ENCODE results near the gene MEX3D.

The MEX3D gene

DNA sequence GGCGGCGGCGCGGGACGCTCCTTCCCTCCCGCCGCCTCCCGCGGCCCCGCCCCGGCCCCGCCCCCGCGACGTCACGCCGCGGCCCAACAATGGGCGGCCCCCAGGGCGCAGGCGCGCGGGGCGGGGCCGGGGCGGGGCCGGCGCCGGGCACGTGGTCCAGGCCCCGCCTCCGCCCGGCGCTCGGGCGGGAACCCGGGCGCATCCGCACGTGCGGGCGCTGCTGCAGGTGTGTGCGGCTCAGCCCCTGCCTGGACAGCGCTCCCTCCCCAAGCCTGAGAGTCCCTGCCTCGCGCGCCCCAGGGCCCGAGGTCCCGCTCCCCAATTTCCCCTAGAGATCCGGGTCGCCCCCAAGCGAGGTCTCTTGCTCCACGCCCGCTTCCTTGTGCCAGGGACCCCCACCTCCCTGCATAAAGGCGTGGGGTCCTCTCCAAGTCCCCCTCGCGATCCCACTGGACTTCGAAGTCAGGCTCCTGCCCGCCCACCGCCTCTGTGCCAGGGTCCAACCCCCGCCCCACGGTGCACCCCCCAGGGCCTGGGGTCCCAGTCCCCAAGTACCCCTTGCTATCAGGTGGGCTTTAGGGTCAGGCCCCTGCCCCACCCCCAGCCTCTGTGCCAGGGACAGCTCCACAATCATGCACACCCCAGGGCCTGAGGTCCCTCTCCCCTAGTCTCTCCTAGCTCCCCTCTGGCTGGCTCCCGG lies at the start of gene MEX3D:
Gene MEX3D, minus strand, starts transcription at position 6 of the 700 bp plus-strand sequence. CDS start 267 bp downstream, outside the sequence.
- peak; percentile 65 to 79 for DNase-seq (ENCODE audit: low read depth in 1 of 2, low spot score in 1 of 2)

DNA sequence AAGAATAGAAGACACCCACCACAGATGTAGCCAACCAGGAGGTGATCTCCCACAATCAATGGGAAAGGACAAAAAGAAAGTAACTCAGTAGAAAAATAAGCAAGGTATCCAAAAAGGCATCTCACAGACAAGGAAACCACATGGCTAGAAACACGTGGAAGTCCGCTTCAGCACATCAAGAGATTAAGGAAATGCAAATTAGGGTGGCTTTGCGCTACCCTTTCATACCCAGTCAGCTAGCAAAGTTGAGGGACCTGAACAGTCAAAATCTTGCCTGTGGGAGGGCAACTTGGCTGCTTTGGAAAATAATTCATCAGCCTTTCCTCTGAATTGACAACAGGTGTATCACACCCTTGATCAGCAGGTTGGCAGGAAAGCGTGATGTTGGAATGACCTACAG lies 48.8 kb upstream of the MEX3D start:
- no peak for DNase-seq (ENCODE audit: low read depth in 1 of 2, low spot score in 1 of 2)

DNA sequence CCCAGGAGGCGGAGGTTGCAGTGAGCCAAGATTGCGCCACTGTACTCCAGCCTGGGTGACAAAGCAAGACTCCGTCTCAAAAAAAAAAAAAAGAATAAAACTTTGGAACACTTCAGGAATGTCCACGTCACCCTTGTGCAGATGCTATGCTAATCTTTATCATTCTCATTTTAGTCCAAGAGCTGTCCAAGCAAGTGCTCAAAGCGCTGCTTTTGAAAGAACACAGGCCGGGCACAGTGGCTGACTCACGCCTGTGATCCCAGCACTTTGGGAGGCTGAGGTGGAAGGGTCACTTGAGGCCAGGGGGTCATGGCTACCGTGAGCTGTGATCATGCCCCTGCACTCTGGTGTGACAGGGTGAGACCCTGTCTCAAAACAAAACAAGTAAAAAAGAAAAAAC lies 48.3 kb upstream of the MEX3D start:
- DNase-seq (ENCODE audit: low read depth in 1 of 2, low spot score in 1 of 2), result no peak

DNA sequence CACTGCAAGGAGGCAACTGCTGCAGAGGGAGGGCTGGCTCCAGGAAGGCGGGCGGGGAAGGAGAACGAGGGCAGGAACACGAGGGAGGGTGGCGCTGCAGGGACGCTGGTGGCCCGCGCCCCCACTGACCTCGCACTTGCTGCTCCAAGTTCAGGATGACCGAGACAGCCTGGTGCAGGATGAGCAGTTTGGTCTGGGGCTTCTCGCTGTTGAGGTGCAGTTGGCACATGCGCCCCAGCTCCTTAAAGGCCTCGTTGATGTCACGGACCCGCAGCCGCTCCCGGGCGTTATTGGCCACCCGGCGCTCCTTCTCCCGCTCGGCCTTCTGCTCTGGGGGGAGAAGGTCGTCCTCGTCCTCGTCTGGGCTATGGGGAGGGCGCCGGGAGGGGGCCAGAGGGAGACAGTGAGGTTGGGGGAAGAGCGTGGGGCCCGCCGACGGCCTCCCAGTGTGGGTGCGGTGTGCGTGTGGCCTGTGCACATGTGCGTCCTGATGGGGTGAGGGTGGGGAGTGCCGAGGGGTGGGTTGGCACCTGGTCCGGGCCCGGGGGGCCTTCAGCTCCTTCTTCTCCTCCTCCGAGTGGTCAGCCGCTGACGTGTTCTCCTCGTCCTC lies 47.1 kb upstream of the MEX3D start:
- DNase-seq (ENCODE audit: low read depth in 1 of 2, low spot score in 1 of 2), result no peak

DNA sequence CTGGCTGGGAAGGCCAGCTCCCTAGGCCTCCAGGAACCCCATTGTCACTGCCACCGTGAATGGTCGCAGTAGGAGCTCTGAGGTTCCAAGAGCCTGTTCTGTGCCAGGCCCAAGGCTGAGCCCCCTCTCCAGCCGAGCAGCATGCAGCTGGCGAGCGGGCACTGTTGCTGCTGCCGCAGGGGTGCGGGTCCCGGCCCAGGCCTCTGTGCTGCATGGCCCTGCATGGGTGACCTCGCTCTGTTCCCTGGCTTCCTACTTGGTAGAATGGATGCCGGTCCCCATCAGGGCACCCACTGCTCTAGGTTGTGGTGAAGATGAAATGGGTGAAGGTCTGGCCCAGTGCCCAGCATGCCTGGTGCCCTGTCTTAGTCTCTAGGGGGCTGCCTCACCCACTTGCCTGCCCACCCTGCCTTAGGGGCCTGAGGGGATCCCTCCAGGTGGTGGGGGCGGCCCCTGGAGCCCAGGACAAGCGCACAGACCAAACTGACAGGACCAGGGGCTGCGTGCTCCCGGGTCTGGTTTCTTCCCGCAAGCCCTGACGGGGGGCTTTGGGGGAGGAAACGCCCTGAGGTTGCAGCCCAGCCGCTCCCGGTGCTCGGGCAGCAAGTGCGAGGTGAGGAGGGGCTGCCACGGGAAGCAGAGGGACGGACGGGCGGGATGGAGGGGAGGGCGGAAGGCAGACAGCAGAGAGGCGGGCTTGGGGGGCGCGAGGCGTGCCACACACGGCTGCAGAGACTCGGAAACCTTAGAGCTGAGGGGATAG lies 45.9 kb upstream of the MEX3D start:
- DNase-seq (ENCODE audit: low read depth in 1 of 2, low spot score in 1 of 2), result no peak

DNA sequence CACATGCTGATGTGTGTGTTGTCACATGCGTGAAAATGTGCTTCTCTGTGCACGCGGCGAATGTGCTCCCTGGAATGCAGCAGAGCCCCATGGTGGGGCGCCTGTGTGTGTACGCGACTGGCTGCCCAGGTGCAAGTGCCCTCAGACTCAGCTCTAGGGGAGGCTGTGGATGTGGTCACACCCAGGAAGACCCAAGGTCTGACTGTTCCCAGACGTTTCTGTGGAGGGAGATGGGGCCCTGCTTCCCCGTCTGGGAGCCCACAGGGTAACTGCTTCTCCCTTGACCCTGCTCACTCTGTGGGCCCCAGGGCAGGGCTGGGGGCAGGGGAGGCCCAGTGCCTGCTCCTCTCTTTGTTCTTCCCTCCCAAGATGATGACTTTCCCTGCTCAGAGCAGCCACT lies 45.0 kb upstream of the MEX3D start:
- no peak for DNase-seq (ENCODE audit: low read depth in 1 of 2, low spot score in 1 of 2)

DNA sequence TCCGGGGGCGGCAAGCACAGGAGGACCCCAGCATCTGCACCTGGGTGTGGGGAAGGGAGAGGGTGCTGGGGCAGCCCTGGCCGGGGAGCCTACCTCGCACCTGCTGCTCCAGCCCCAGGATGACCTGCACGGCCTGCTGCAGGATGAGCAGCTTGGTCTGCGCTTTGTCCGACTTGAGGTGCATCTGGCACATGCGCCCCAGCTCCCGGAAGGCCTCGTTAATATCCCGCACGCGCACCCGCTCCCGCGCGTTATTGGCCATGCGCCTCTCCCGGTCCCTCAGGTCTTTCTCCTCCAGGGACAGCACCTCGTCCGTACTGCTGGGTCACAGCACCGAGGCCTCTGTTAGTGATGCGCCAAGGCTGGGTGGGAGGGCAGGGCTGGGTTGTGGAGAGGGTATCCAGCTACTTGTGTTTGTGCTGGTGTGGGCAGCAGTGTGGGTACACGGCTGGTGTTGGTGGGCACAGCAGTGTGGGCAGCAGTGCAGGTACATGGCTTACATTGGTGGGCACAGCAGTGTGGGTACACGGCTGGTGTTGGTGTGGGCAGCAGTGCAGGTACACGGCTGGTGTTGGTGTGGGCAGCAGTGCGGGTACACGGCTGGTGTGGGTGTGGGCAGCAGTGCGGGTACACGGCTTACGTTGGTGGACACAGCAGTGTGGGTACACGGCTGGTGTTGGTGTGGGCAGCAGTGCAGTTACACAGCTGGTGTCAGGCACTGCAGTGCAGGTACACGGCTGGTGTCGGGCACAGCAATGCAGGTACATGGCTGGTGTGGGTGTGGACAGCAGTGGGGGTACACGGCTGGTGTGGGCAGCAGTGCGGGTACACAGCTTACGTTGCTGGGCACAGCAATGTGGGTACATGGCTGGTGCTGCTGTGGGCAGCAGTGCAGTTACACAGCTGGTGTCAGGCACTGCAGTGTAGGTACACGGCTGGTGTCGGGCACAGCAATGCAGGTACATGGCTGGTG lies 44.3 kb upstream of the MEX3D start:
- DNase-seq (ENCODE audit: low read depth in 1 of 2, low spot score in 1 of 2), result no peak

DNA sequence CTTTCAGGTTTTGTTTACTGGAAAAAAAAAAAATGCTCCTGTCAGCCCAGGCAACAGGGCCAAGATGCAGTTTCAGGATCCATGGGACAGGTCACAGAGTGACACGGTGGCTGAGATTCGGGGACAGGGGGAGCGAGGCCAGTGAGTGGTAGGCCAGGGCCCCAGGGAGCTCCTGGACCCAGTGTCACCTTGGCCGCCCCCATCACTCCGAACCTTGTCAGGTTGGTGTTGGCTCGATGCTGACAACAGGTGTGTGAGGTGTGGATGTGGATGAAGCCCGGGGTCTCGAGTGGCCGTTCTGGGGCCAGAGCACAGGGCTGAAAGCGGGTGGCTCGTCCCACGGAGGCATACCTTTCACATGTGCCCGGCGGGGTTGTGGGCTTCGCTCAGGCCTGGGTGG lies 43.2 kb upstream of the MEX3D start:
- DNase-seq (ENCODE audit: low read depth in 1 of 2, low spot score in 1 of 2), result no peak

DNA sequence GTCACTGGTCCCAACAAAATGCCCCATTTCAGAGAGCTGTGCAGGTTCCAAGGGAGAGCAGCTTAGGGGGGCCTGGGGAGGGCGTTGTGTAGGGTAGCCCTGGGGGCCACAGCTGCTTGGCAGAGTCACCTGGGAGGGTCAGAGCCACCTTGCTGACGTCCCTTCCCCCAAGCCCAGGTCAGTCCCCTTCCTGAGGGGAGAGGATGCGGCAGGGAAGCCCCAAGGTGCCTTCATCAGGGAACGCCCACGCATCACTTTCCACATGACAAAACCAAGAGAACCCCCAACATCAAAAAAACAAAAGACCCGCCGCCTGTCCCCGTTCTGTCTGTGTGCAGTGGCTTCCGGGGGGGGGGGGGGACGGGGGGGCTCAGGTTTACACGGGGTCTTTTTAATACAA lies 42.5 kb upstream of the MEX3D start:
- DNase-seq (ENCODE audit: low read depth in 1 of 2, low spot score in 1 of 2), result no peak

DNA sequence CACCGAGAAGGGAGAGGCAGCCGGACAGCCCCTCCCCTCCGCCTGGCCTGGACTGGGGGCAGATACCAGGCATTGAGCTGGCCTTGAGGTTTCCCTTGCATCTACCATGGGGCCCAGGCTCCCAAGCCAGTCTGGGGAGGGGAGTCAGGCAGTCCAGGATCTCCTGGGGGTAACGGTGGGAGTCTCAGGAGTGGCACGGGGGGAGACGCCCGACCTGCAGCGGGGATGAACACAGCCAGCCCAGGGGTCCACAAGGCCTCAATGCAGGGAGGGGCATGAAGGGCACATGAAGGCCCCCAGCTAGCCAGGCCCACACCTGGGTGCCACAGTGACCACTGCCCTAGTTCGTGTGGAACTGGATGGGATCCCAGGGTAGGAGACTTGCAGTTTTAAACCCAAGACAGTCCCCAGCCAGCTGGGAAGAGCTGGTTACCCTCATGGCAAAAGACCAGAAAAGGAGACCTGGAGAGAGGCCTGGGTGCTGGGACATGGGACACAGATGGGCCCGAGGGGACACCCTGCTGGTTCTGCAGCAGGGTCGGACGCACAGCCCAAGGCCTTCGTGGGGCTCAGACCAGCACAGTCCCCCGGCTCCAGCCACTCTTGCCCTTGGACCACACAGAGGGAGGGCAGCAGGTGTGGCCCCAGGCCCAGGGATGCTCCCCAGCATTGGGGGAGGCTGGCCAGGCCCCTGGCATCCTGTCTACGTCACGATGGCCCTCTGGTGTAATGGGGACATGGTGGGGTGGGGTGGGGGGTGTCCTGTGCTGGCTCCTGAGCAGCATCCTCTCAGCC lies 41.8 kb upstream of the MEX3D start:
- no peak for DNase-seq (ENCODE audit: low read depth in 1 of 2, low spot score in 1 of 2)

DNA sequence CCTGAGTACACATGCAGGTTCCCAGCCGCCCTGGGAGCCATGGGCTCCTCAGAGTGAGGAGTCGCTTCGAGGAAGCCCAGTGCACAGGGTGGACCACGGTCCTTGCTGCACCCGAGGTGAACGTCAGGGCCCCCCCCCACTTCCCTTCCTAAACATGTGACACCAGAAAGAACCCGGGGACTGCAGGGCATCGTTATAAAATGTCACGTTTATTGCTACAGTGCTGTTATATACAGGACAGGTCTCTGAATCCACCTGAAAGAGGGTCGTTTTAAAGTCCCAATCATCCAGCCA lies 40.9 kb upstream of the MEX3D start:
- DNase-seq (ENCODE audit: low read depth in 1 of 2, low spot score in 1 of 2), result no peak

DNA sequence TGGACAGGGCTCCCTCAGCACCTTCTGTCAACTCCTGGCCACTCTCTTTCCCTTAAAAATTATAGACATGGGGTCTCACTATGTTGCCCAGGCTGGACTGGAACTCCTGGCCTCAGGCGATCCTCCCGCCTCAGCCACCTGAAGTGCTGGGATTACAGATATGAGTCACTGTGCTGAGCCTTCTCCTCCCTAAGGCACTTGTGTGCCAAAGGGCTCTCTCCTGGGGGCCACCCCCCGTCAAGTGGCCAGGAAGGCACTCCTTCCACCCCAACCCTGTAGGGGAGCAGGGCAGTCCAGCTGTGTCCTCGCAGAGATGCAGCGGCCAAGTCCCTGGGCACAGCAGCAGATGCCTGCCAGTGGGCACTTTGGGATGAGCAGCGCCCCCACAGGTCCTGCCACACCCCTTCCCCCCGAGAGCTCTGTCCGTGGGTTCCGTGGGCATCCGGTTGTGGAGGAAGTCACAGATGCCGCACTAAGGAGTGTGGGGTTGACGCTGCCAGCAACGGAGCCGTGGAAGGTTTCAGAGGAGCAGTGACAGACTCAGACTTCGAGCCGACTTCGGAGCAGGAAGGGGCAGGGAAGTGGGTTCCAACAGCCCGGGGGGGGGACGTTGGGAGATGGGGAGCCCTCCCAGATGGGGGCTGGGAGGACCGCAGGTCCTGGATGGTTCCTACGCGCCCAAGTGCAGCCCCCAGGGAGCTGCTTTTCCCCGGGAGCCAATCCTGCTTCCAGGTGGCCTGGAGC lies 40.4 kb upstream of the MEX3D start:
- DNase-seq (ENCODE audit: low read depth in 1 of 2, low spot score in 1 of 2), result no peak

DNA sequence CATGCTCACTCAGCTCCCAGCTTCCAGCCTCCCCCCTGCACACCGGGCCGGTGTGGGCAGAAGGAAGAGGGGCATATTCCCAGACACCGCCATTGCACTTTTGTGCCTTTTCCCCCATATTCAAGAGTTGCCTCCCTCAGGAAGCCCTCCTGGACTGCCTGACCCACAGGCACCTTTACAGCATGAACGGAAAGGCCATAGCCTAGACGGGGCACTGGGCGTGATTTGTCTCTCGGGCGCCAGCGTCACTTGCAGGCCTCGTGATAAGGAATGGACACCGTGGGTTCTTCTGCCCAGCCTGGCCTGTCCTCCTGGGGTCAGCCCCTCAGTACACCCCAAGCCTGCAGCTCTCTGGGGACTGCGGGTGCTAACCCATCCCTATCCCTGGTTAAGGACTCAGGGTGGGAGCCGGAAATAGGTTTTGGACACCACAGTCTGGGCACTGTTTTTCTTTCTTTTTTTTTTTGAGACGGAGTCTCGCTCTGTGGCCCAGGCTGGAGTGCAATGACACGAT lies 38.1 kb upstream of the MEX3D start:
- no peak for DNase-seq (ENCODE audit: low read depth in 1 of 2, low spot score in 1 of 2)

DNA sequence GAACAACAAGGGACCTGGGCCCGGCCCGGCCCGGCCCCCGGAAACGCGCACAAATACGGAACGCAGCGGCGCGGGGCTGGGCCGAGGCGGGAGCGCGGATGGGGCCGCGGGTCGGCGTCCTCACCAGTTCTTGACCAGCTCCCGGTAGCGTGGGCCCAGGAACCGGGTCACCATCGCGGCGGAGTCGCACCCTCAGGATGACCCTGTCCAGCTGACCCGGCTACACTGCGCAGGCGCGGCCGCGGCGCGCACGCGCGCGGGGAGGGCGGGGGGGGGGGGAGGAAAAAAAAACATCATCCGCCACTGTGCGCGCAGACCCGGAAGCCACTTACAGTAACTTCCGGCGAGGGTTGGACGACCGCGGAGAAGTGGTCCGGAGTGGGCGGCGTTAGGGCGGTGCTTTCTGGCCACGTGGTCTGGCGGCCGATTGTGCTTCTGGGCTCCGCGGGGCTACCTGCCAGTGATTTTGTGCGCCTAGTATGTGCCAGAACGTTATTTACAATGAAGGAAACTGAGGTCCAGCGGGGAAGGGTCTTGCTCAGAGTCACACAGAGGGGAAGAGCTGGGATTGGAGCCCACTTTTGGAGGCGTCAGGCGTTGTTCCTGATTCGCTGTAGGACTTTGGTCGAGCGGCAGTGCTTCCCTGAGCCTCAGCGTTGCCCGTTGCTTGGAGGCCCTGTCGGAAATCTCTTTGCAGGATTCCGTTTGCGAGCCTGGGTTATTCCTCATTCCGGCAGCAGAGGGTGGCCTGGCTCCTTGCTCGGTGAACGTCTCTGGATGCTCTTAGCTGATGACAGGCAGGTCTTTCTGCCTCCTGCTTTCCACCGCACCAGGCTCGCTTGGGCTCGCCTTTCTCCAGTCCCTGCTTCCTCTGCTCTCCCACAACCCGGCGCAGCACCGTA lies 37.4 kb upstream of the MEX3D start, which contains the start of gene UQCR11:
Gene UQCR11, minus strand, starts transcription at position 227 of the 902 bp plus-strand sequence. Its CDS starts 53 bp downstream, at position 174.
- peak; percentile 79 to 87 for DNase-seq (ENCODE audit: low read depth in 1 of 2, low spot score in 1 of 2)

DNA sequence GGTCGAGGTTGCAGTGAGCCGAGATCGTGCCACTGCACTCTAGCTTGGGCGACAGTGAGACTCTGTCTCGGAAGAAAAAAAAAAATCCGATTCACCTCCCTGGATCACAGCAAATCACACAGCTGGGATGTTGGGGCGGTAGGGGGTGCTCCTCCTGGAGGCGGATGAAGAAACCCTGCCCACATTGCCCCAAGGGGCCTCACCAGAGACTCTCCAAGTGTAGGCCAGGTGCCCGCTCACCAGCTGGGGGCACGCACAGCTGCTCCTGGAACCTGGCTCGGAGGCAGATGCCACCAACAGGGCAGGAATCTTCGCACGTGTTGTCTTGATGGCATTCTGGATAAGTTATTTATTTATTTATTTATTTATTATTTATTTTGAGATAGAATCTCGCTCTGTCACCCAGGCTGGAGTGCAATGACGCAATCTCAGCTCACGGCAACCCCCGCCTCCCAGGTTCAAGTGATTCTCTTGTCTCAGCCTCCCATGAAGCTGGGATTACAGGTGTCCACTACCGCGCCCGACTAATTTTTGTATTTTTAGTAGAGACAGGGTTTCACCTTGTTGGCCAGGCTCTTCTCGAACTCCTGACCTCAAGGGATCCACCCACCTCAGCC lies 34.1 kb upstream of the MEX3D start:
- DNase-seq (ENCODE audit: low read depth in 1 of 2, low spot score in 1 of 2), result no peak

DNA sequence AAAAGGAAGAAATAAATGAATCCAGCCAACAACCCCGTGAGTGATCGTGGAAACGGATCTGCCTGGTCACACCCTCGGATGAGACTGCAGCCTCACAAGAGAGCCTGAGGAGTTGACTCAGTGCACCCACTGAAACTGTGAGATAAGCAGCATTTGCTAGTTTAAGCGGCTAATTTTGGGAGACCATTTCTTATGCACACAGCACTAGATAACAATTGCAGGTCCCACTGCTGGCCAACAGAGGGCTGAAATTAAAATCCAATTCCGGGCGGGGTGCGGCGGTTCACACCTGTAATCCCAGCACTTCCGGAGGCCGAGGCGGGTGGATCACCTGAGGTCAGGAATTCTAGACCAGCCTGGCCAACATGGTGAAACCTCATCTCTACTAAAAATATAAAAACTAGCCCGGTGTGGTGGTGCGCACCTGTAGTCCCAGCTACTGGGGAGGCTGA lies 33.5 kb upstream of the MEX3D start:
- no peak for DNase-seq (ENCODE audit: low read depth in 1 of 2, low spot score in 1 of 2)

DNA sequence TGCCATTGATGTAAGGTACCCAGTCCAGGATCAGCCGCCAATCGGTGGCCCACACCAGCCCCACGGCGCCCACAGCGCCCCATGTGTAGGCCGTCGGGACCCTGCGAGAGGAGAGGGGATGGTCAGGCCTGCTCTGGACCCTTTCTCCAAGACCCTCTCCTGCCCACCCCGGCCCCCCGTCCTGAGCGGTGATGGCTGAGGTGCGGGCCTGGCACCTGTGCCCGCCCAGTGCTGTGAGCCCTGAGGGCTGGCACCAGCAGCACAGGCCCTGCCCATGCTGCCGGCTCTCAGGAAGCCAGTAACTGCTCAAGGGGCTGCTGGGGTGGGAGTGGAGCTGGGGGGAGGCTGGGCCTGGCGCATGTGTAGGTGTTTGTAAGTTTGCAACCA lies 31.3 kb upstream of the MEX3D start:
- DNase-seq (ENCODE audit: low read depth in 1 of 2, low spot score in 1 of 2), result no peak
